NCI-H510A (cell line): ENCODE results near the gene RGR.

ENCODE experiments used
- DNase-seq: peaks from one replicate; lab custom pipeline; 2025; lab: John Stamatoyannopoulos, UW

The RGR gene

DNA sequence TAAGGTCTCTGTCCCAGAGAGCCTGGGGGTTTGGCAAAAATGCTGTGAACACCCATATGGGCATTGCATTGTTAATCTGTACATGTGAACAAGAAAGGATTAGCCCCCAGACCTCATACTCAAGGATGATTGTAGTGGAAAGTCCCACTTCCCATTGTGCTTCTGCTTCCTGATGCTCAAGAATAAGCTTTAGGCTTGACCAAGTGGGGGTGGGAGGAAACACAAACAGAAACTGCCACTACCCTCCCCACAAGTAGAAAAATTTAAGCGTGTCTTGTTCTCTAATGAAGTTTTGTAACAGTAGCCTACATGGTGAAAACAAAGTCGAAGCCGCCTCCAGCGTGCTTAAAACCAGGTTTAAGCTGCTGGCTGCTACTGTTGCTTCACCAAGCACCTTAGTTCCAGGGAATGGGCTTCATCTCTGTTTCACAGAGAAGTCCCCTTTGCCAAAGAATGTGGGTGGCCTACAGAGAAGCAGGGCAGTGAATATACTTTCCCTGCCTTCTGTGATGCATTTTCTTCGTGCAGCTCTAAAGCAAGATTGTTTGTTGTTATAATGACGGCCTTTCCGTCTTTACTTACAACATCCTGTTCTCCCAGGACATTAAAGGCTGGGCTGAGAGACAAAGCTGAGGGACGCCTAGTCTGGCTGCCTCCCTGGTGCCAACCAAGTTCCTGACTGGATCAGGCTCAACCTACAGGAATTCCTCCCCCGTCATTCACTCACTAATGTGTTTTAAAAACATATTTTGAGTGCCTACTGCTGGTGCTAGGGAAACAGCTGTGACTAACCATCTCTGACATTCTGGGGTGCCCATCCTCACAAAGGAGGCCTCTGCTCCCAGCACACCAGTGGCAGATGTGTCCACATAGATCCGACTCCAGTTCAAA, 51.5 kb downstream of the RGR start:
- no peak for DNase-seq

DNA sequence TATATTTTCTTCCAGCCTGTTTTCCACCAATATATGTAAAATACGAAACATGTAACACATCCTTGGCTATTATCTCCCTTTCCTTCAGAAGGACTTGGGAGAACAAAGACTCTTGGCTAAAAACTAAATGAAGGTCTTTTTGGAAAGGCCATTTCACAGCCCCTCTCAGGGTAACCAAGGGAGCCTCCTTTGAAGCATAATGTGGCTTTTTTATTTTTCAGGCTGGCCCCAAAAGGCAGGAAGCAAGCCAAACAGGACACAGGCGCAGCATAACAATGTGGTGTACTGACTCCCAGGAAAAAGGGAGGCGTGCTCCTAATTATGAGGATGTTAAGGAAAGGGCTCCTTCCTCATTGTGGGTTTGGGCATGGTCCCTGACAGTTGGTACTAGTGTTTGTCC, 53.2 kb downstream of the RGR start:
- no peak for DNase-seq

DNA sequence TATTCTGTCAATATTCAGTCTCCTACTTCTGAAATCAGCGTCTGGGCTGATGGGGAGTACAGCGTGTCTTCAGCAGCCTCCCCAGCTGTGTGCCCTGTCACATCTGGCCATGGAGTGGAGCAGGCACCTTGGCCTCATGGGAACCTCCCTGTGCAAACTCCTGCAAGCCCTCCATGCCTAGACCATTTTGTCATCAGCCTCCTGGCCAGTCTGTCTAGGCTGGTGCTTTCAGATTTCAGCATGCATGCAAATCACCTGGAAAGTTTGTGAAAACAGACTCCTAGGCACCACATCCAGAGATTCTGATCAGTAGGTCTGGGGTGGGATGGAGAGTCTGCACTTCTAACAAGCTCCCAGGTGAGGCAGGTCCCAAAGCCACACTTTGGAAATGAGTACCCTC, 57.4 kb downstream of the RGR start:
- no peak for DNase-seq

DNA sequence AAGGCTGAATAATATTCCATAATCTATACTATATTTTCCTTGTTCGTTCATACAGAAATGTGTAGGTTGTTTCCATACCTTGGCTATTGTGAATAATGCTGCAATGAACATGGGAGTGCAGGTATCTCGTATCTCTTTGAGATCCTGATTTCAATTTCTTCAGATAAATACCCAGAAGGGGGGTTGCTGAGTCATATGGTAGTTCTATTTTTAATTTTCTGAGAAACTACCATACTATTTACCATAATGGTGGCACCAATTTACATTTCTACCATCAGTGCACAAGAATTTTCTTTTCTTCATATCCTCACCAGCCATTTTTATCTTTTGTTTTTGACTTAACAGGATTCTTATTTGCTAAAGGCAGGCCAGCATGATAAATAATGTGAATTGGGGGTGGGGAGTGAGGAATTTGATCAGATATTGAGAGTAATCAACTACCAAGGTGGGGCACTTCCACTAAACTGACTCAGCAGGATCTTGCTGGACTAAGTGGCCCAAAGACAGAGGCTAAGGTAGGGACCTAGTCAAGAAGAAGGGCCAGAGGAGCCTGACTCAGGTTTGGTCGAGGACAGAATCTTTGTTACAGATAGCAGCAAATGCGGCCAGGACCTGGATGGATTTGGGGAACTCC, 62.0 kb downstream of the RGR start:
- DNase-seq, result no peak

DNA sequence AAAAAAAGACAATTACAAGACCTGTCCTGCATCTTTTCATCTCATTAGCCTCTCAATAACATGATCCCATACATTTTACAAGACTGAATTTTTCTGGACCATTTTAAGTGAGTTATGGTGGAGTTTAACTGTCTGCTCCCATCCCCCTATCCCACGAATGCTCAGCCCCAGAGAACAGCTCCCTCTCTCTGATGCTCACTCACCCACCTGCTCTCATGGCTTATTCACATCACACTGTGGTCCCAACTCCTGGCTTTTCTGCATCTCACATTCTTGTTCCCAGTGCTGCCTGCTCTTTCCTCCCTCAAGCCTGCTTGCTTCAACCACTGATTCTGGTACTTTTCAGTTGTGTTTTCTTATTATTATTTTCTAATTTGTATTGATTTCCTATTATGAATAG, 63.2 kb downstream of the RGR start:
- no peak for DNase-seq

DNA sequence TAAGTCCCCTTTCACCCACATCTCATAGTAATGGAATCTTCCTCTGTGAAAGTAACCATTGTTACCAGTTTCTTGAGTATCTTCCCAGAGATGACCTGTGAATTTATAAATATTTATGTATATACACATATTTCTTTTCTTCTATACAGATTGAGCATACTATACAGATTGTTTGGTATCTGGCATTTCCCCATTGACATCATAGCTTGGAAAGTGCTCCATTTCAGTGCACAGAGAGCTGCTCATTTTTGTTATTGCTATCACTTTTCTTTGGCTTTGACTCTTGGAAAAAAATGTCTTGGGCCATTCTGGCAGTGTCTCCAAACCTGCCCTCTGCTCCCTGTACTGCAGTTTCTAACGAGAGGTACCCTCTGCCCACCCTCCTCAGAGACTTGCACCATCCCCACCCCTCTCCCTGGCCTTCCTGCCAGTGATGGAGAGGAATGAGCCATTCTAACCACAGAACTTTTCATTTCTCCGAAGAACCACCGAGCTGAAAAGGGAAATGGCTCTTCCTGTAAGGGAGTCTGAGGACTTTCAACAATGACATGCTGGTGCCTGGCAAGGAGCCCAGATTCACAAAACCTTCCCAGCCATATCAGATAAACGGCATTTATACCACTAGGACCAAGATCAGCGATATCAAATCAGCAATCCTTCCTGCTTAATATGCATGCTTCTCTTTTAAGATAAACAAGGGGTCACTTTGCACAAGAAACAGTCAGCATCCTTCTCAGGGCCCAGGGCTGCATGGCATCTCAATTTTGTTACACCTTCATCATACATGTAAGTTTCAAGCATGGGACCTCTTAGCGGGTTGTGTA, 63.8 kb downstream of the RGR start:
- no peak for DNase-seq
